H9 (cell line): ENCODE data around the gene NLGN4X. TPM values are rescaled to one million over a fixed set of nuclear protein-coding genes. Genes with fewer than 3 reads are reported as not detected.
A peak's percentile ranks its signal among the peaks of the same experiment; 100 is the strongest.

Source experiments
- DNase-seq: peaks from one replicate; pipeline ENCODE4 v3.0.0-alpha.2; 2017
- H2AFZ ChIP-seq: one replicate; pipeline ENCODE4 v1.6.1; 2013; ENCODE audit warnings: mild to moderate bottlenecking, low read length, control low read depth, moderate library complexity
- H2AK5ac ChIP-seq: 2 replicates; pipeline ENCODE4 v1.6.1; 2013; ENCODE audit warnings: low read length, control low read depth, mixed read lengths; ENCODE audit not compliant: insufficient read length
- H2BK120ac ChIP-seq: one replicate; pipeline ENCODE4 v1.6.1; 2013; ENCODE audit warnings: low read depth, mild to moderate bottlenecking, low read length, control low read depth, inconsistent platforms; ENCODE audit not compliant: poor library complexity, severe bottlenecking
- H2BK12ac ChIP-seq: 2 replicates; pipeline ENCODE4 v1.6.1; 2013; ENCODE audit warnings: low read length, control low read depth, mixed read lengths, low read depth; ENCODE audit not compliant: insufficient read length
- H2BK15ac ChIP-seq: 2 replicates; pipeline ENCODE4 v1.6.1; 2013; ENCODE audit warnings: low read depth, low read length, control low read depth
- H2BK20ac ChIP-seq: one replicate; pipeline ENCODE4 v1.6.1; 2013; ENCODE audit warnings: low read depth, mild to moderate bottlenecking, low read length, control low read depth, inconsistent platforms; ENCODE audit not compliant: poor library complexity, severe bottlenecking
- H2BK5ac ChIP-seq: 2 replicates; pipeline ENCODE4 v1.6.1; 2013; ENCODE audit warnings: low read length, control low read depth, mixed read lengths; ENCODE audit not compliant: insufficient read length
- H3K14ac ChIP-seq: 2 replicates; pipeline ENCODE4 v1.6.1; 2013; ENCODE audit warnings: low read length, control low read depth; ENCODE audit not compliant: insufficient read depth
- H3K18ac ChIP-seq: 2 replicates; pipeline ENCODE4 v1.6.1; 2013; ENCODE audit warnings: low read depth, mild to moderate bottlenecking, mixed read lengths, low read length, control low read depth; ENCODE audit not compliant: insufficient read length
- H3K23ac ChIP-seq: 2 replicates; pipeline ENCODE4 v1.6.1; 2013; ENCODE audit warnings: low read length, control low read depth, mixed read lengths, low read depth; ENCODE audit not compliant: insufficient read length
- H3K23me2 ChIP-seq: 2 replicates; pipeline ENCODE4 v1.6.1; 2013; ENCODE audit warnings: low read depth, mild to moderate bottlenecking, mixed read lengths, low read length, control low read depth; ENCODE audit not compliant: insufficient read length, poor library complexity, severe bottlenecking
- H3K27ac ChIP-seq: 2 replicates; pipeline ENCODE4 v1.5.1; 2013; ENCODE audit warnings: low read length, control low read depth, mixed read lengths, low read depth; ENCODE audit not compliant: insufficient read length
- H3K27me3 ChIP-seq: 2 replicates; pipeline ENCODE4 v1.6.1; 2013; ENCODE audit warnings: low read length, control low read depth, inconsistent platforms; ENCODE audit not compliant: insufficient read depth
- H3K4ac ChIP-seq: 2 replicates; pipeline ENCODE4 v1.6.1; 2013; ENCODE audit warnings: low read depth, mild to moderate bottlenecking, control low read depth, inconsistent platforms, low read length, moderate library complexity
- H3K4me1 ChIP-seq: 2 replicates; pipeline ENCODE4 v1.6.1; 2013; ENCODE audit warnings: low read length, control low read depth, inconsistent platforms; ENCODE audit not compliant: insufficient read depth
- H3K4me2 ChIP-seq: 2 replicates; pipeline ENCODE4 v1.6.1; 2013; ENCODE audit warnings: low read length, control low read depth, mixed read lengths; ENCODE audit not compliant: insufficient read length, insufficient read depth
- H3K56ac ChIP-seq: 2 replicates; pipeline ENCODE4 v1.6.1; 2013; ENCODE audit warnings: low read depth, mild to moderate bottlenecking, mixed read lengths, low read length, control low read depth; ENCODE audit not compliant: insufficient read length
- H3K79me1 ChIP-seq: 2 replicates; pipeline ENCODE4 v1.6.1; 2013; ENCODE audit warnings: low read depth, mild to moderate bottlenecking, moderate library complexity, low read length, control low read depth, inconsistent platforms; ENCODE audit not compliant: insufficient read depth, poor library complexity, severe bottlenecking
- H3K79me2 ChIP-seq: 2 replicates; pipeline ENCODE4 v1.6.1; 2013; ENCODE audit warnings: low read length, control low read depth, inconsistent platforms; ENCODE audit not compliant: insufficient read depth
- H3K9ac ChIP-seq: 2 replicates; pipeline ENCODE4 v1.6.1; 2013; ENCODE audit warnings: low read length, control low read depth, mixed read lengths; ENCODE audit not compliant: insufficient read length; ENCODE audit errors: extremely low read depth
- H3K9me3 ChIP-seq: one replicate; pipeline ENCODE4 v1.6.1; 2013; ENCODE audit warnings: low read depth, low read length, inconsistent platforms; ENCODE audit not compliant: control insufficient read depth
- H3T11ph ChIP-seq: one replicate; pipeline ENCODE4 v1.6.1; 2013; ENCODE audit warnings: mild to moderate bottlenecking, low read length, control low read depth, inconsistent platforms
- H4K20me1 ChIP-seq: one replicate; pipeline ENCODE4 v1.6.1; 2013; ENCODE audit not compliant: control insufficient read depth, insufficient read length, insufficient read depth
- H4K5ac ChIP-seq: 2 replicates; pipeline ENCODE4 v1.6.1; 2013; ENCODE audit warnings: low read depth, mild to moderate bottlenecking, mixed read lengths, low read length, control low read depth; ENCODE audit not compliant: insufficient read length
- H4K8ac ChIP-seq: replicated peaks from 2 replicates; pipeline ENCODE4 v1.6.1; 2013; ENCODE audit warnings: low read length, control low read depth, mixed read lengths, low read depth; ENCODE audit not compliant: insufficient read length
- H4K91ac ChIP-seq: 2 replicates; pipeline ENCODE4 v1.6.1; 2013; ENCODE audit warnings: low read depth, mild to moderate bottlenecking, moderate library complexity, mixed read lengths, low read length, control low read depth; ENCODE audit not compliant: insufficient read length
- H3K27ac Mint-ChIP-seq, 3 experiments: 2 replicates in 2 of 3; 3 replicates in 1 of 3; pipeline ENCODE4 v1.8.0; 2020 to 2021; ENCODE audit warnings: mixed read lengths in 3 of 3, mild to moderate bottlenecking in 1 of 3, moderate library complexity in 1 of 3
- H3K27me3 Mint-ChIP-seq: 2 replicates; pipeline ENCODE4 v1.8.0; 2021; ENCODE audit warnings: low read depth, mild to moderate bottlenecking, moderate library complexity, mixed read lengths
- H3K36me3 Mint-ChIP-seq, 3 experiments: 2 replicates in 2 of 3; 3 replicates in 1 of 3; pipeline ENCODE4 v1.8.0; 2020 to 2021; ENCODE audit warnings: low read depth in 3 of 3, mixed read lengths in 3 of 3; ENCODE audit not compliant: insufficient read depth in 1 of 3
- H3K4me1 Mint-ChIP-seq, 2 experiments: 2 replicates each; pipeline ENCODE4 v1.8.0; 2020; ENCODE audit warnings: mixed read lengths in 2 of 2
- H3K4me3 Mint-ChIP-seq, 2 experiments: 2 replicates in 1 of 2; 3 replicates in 1 of 2; pipeline ENCODE4 v1.8.0; 2020 to 2021; ENCODE audit warnings: mild to moderate bottlenecking in 2 of 2, mixed read lengths in 2 of 2, moderate library complexity in 1 of 2
- H3K9me3 Mint-ChIP-seq, 2 experiments: 2 replicates in 1 of 2; 3 replicates in 1 of 2; pipeline ENCODE4 v1.8.0; 2020; ENCODE audit warnings: mild to moderate bottlenecking in 2 of 2, mixed read lengths in 2 of 2, moderate library complexity in 1 of 2
- WGBS: extraction: QIAGEN DNeasy Blood & Tissue Kit; methylation state at CpG from one replicate; pipeline ENCODE4 v1.1.7; 2013; ENCODE audit warnings: missing lambda C conversion rate, low lambda C conversion rate, mixed read lengths; ENCODE audit not compliant: insufficient read length; ENCODE audit errors: extremely low coverage; 5-methylcytosine and 5-hydroxymethylcytosine counted together
- total RNA-seq: library from RNA; stranded (reverse); gene quantifications from 2 replicates; pipeline ENCODE4 v1.2.1, GENCODE V29; 2021
- TF ChIP-seq, protein P1 (sequence below): fragments of 200-600 bp; sonication (generic); conservative IDR thresholded peaks from 3 replicates; pipeline ENCODE4 v1.8.0; 2021; ENCODE audit warnings: antibody characterized with exemption, mild to moderate bottlenecking

Gene NLGN4X
- total RNA-seq, 1 experiment from 2014 or later, result 111 TPM

DNA sequence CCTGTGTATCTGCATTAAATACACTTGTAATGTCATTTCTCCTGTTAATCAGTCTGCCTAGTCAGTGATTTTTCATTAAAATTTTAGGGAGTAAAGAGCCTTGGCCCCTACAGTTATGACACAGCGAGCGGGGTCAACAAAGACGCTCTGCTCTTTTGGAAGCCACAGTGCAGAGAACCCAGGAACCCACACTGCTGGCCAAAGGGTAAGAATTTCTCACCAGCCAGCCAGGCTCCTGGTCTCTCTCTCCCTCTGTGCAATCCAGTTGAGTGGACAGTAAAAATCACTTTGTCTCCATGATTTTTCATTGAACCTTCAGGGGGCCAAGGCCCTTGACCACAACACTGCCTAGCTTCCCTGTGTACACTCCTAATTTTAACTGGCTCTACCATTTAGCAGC is 52.8 kb downstream of the NLGN4X start:
- no peak overlapping the region for H3K4me3 Mint-ChIP-seq
- H3K4me2 ChIP-seq, result no peak overlapping the region
- no peak overlapping the region for H2AK5ac ChIP-seq
- no peak overlapping the region for H3T11ph ChIP-seq
- no peak overlapping the region for H4K8ac ChIP-seq
- H4K20me1 ChIP-seq, result no peaks in the 10 kb centered on the region
- H3K9me3 ChIP-seq, result no peaks in the 10 kb centered on the region
- H3K14ac ChIP-seq, result no peak overlapping the region
- no peaks in the 10 kb centered on the region for H3K9me3 Mint-ChIP-seq
- H3K18ac ChIP-seq, result no peak overlapping the region
- no peak overlapping the region for H2BK120ac ChIP-seq
- H4K91ac ChIP-seq, result no peak overlapping the region
- H4K5ac ChIP-seq, result no peak overlapping the region
- peaks cover 11 to 32% (median 18%) of the 10 kb centered on the region in 3 experiments; a peak in 6 of 7 replicates for H3K36me3 Mint-ChIP-seq
- H3K4me1 Mint-ChIP-seq, result peaks cover 24 to 32% of the 10 kb centered on the region in 2 experiments
- WGBS, result no CpG with 5 or more reads among the region's 3 CpGs
- H3K4me1 ChIP-seq, result no peaks in the 10 kb centered on the region; the same call in 1 of the 2 replicates
- no peak overlapping the region for H2BK15ac ChIP-seq
- no peak for DNase-seq
- H3K27me3 ChIP-seq, result no peaks in the 10 kb centered on the region
- no peak overlapping the region for H2BK20ac ChIP-seq
- peak overlapping the region in 2 of 3 experiments; percentile 67 to 76; a peak in 3 of 7 replicates for H3K27ac Mint-ChIP-seq
- H3K4ac ChIP-seq, result no peak overlapping the region
- no peaks in the 10 kb centered on the region for H3K27me3 Mint-ChIP-seq
- no peak overlapping the region for H2BK5ac ChIP-seq
- H3K23ac ChIP-seq, result no peak overlapping the region
- no peak overlapping the region for H3K27ac ChIP-seq
- no peaks in the 10 kb centered on the region for H3K79me1 ChIP-seq
- H3K79me2 ChIP-seq, result peaks cover 61% of the 10 kb centered on the region; the same call in 1 of the 2 replicates
- H3K56ac ChIP-seq, result no peak overlapping the region
- TF ChIP-seq, protein P1, sequence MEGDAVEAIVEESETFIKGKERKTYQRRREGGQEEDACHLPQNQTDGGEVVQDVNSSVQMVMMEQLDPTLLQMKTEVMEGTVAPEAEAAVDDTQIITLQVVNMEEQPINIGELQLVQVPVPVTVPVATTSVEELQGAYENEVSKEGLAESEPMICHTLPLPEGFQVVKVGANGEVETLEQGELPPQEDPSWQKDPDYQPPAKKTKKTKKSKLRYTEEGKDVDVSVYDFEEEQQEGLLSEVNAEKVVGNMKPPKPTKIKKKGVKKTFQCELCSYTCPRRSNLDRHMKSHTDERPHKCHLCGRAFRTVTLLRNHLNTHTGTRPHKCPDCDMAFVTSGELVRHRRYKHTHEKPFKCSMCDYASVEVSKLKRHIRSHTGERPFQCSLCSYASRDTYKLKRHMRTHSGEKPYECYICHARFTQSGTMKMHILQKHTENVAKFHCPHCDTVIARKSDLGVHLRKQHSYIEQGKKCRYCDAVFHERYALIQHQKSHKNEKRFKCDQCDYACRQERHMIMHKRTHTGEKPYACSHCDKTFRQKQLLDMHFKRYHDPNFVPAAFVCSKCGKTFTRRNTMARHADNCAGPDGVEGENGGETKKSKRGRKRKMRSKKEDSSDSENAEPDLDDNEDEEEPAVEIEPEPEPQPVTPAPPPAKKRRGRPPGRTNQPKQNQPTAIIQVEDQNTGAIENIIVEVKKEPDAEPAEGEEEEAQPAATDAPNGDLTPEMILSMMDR, result no peak
- H3K9ac ChIP-seq, result no peak overlapping the region
- no peak overlapping the region for H2AFZ ChIP-seq
- H2BK12ac ChIP-seq, result no peak overlapping the region
- H3K23me2 ChIP-seq, result no peaks in the 10 kb centered on the region
